Measurements from ENCODE around the gene NXNL1.
A peak's percentile ranks its signal among the peaks of the same experiment; 100 is the strongest.

NXNL1 gene

DNA sequence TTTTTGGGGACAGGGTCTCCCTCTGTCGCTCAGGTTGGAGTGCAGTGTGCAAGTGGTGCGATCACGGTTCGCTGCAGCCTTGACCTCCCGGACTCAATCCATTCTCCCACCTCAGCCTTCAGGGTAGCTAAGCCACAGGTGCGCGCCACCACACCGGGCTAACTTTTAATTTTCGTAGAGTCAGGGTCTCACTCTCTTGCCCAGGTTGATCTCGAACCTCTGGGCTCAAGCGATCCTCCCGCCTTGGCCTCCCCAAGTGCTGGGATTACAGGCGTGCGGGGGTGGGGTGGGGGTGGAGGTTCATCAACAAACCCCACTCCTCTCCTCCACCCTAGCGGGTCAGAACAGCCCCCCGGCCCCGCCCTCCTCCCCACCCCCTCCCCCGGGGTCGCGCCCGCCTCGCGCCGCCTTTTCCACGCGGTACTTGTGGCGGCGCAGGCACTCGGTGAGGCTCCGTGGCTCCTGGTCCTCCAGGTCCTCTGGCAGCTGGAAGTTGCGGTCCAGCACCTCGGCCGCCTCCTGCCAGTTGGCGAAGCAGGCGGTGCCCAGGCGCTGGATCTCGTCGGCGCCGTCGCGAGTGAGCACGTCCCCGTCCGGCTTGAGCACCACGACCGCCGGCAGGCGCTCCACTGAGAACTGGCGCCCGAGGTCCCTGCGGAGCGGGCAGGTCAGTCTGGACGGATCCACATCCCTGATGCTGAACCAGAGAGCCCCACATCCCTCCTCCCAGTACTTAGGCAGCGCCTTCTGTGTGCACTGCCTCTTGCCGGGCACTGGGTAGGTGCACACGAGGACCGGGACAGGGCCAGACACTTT is 5.2 kb downstream of the NXNL1 start:
- DNase-seq (ENCODE audit: low spot score) = no peak

DNA sequence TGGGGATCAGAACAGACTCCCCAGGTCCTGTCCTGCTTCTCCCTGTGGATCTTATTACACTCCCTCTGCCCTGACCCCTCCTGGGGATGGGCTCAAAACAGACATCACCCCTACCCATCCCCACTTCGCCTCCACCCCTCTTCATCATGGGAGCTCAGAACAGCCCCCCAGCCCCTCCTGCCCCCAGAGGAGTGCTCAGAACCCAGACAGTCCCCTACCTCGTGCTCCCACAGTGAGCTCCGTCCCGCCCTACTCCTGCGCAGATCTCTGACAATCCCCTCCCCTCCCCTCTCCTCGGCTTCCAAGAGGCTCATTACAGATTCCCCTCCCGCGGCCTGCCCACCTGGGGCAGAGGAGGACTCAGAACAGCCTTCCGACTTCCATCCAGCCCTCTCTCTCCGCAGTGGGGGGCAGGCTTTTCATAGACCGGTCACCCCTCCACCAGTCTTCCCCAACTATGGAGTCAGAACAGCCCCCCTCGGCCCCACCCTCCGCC is 6.1 kb downstream of the NXNL1 start:
- DNase-seq (ENCODE audit: low spot score) = no peak

DNA sequence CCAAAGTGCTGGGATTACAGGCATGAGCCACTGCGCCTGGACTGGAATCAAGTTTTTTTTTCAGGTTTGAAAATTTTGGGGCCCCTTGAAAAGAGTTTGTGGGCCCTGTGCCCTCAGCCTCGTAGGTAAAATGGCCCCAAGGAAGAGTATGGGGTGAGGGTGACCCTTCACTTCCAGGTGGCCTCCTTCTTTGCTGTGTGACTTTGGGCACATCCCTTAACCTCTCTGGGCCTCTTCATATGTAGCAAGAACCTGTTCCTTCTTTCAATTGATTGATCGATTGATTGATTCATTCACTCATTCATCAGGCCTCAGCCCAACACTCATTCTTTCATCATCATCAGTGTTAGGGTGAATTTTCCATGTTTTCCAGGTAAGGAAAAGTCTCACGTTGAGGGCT is 8.9 kb downstream of the NXNL1 start:
- no peak for DNase-seq (ENCODE audit: low spot score)

DNA sequence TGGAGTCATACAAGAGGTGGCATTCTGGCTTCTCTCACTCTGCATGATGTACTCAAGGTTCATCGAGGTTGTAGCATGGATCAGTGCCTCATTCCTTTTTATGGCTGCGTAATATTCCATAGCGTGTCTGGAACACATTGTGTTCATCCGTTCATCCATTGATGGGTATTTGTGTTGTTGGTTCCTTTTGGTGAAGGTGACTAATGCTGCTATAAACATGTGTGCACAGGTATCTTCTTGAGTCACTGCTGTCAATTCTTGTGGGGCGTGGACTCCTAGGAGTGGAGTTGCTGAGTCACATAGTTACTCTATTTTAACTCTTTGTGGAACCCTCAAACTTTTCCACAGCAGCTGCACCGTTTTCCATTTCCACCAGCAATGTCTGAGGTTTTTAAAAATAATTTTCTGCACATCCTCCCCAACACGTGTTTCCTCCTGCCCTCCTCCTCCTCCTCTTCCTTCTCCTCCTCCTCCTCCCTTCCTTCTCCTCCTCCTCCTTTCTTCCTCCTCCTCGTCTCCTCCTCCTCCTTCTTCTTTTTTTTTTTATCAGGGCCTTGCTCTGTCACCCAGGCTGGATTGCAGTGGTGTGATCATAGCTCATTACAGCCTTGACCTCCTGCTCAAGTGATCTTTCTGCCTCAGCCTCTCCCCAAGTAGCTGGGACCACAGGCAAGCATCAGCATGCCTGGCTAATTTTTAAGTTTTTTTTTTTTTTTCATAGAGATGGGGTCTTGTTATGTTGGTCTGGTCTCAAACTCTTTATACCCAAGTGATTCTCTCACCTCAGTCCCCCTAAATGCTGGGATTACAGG is 10.3 kb downstream of the NXNL1 start:
- no peak for DNase-seq (ENCODE audit: low spot score)

DNA sequence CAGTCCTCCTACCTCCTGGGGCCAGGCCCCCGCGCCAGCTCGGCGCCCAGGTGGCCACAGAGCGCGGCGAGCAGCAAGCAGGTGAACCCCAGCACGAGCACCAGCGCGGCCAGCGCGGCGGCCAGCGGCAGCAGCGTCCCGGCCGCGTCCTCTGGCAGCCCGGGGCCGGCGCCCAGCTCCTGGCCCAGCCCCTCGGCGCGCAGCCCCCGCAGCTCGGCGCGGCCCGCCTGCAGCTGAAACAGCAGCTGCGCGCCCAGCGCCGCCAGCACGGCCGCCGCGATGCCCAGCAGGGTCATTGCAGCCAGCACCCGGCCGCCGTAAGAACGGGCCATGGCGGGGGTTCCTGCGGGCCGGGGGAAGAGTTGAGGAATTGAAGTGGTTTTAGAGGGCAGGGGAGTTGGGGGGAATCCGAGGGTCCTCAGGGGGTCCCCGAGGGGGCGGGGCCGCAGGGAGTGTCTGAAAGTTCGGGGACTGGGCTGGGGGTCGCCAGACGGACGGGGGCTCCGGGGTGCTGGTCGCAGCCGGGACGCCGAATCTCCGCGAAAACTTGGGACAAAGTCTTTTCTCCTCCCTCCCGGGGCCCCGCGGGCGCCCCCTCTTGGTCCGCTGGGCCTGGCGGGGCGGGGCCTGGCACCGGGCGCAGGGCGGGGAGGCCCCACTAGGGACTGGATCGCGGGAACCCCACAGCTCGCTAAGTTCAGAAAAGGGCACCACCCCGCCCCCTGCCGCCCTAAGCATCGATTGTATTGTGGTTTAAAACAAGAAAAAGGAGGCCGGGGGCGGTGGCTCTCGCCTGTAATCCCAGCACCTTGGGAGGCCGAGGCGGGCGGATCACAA is 12.4 kb downstream of the NXNL1 start, which contains the start of gene TMEM221:
Gene TMEM221 (minus strand): TSS at position 538 of the 837 bp plus-strand sequence. CDS start 206 bp downstream, at position 332.
- peak; percentile 76 for DNase-seq (ENCODE audit: low spot score)

DNA sequence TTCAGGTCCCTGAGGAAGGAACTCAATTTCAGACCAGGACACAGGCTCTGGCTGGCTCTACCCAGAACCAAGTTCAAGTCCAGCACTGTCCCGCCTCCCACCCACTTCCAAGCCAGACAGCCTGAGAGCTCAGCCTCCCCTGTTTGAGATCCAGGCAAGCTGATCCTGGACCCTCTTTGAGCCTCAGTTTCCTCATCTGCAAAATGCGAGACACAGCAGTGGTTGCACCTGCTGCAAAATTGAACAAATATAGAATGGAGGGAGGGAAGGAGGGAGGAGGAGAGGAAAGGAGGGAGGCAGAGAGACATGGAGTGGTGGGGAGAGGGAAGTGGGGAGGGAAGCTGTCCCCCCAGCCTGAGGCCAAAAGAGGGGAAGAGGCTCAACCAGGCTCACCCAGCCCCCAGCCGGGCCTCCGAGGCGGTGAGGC is 13.0 kb downstream of the NXNL1 start:
- no peak for DNase-seq (ENCODE audit: low spot score)

DNA sequence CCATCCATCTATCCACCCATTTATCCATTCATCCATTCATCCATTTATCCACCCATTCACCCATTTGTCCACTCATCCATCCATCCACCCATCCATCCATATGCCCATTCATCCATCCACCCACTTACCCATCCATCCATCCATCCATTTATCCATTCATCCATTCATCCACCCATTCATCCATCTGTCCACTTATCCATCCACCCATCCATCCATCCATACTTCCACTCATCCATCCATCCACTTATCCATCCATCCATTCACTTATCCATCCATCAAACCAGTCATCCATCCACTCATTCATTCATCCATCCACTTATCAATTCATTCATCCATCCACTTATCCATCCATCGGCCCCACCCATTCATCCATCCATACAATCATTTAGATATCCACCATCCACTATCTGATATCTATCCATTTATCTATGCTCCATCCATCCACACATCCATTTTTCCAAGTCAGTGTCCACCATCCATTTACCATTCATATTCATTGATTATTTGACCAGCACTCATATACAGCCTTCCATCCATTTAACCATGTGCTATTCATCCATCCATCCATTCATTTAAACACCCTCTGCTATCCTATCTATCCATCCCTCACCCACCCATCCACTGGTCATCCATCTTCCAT is 15.1 kb downstream of the NXNL1 start:
- no peak for DNase-seq (ENCODE audit: low spot score)

DNA sequence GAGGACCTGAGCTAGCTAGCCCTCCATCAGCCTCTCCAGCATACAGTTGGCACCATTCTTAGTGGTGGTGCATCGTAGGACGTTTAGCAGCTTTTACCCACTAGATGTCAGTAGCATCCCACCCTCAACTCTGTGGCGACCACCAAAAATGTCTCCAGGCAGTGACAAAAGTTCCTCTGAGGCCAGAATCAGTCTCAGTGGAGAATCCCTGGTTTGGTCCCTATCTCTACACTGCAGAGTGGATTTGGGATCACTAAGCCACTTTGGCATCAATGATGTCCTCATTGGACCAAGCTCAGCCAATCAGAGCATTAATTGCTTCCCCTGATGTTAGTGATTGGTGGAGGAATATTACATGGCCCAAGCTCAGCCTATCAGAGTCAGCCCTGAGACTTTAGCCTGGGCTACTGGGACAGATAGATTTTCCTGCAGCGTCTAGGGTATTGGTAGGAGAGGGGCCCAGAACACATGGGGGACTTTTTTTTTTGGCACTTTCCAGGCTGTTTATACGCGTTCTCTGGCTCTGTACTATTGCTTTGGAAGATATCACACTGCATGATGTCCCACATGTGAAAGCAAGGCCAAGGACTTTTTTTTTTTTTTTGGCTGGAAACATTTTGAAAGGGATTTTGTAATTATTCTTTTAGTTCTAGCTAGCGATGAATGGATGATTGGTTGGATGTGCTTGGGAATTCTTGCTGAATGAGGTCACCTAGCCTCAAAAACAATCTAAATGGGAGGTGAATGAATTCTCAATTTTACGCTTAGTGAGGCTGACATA is 19.3 kb downstream of the NXNL1 start:
- no peak for DNase-seq (ENCODE audit: low spot score)

DNA sequence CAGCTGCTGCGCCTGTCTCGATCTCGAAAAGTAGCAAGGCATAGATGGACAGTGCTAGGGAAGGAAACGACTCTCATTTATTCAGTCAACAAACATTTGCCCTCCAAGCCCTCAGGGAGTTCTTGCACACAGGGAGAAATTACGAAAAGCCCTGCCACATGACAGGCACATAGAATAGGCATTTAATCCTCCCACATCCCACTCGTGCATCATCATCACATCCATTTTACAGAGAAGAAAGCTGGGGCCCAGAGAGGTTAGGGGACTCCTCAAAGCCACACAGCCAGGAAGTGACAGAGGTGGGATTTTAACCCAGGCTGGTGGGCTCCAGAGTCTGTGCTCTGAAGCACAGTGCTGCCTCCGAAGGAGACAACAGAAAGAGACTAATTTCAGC is 23.9 kb downstream of the NXNL1 start:
- no peak for DNase-seq (ENCODE audit: low spot score)

DNA sequence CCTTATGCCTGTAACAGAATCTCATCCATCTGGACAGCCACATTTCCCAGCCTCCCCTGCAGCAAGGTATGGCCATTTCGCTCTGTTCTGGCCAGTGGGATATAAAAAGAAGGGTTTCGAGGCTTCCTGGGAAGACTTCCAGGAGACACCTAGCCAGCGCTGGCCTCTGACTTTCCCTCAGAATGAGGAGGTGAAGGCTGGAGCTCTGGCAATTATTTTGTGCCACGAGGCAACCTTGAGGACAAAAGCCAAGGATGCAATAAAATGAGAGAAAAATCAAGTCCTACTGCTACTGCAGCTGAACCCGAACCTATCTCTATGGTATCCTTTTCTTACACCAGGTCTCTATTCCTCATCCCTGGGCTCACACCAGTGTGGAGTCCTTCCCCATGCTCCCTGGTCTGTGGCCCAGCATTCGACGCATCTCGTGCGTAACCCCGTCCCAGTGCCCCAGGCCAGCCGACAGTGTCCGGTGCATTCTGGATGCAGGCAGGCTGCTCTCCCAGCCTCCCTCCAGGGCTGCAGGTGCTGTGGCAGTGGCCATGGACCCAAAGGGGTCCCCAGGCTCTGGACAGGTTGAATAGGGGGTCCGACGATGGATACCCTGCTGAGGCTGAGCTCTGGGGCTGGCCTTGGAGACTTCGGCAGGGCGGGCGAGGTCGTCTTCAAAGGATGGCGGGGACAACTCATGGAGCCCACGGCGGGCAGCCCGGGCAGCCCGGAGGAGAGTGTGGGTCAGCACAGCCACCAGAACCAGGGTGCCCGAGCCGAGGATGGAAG is 24.4 kb downstream of the NXNL1 start:
- DNase-seq (ENCODE audit: low spot score) = no peak

DNA sequence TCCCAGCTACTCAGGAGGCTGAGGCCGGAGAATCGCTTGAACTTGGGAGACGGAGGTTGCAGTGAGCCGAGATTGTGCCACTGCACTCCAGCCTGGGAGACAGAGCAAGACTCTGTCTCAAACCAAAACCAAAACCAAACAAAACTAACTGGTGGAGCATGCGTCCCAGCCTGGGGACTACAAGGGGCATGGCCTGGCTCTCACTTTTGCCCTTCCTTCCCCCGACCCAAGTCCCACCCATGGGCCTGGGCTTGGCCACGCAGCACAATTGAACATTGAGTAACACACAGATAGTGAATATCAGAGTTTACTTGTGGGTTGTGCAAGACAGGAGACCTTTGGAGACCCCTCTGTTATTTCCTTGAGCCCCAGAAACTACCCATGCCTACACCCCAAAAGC is 25.5 kb downstream of the NXNL1 start:
- DNase-seq (ENCODE audit: low spot score) = no peak

DNA sequence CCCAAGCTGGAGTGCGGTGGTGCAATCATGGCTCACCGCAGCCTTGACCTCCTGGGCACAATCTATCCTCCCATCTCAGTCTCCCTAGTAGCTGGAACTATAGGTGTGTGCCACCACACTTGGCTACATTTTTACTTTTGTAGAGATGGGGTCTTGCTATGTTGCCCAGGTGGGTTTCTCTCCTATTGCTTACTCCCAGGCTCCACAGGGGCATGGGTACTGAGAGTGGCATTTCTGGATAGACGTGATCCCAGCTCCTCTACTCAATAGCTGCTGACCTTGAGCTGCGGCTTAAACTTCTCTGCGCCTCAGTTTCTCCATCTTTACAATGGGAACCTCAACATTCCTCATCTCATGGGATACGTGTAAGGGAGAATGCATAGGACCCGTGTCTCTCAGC is 29.3 kb downstream of the NXNL1 start:
- DNase-seq (ENCODE audit: low spot score) = no peak

DNA sequence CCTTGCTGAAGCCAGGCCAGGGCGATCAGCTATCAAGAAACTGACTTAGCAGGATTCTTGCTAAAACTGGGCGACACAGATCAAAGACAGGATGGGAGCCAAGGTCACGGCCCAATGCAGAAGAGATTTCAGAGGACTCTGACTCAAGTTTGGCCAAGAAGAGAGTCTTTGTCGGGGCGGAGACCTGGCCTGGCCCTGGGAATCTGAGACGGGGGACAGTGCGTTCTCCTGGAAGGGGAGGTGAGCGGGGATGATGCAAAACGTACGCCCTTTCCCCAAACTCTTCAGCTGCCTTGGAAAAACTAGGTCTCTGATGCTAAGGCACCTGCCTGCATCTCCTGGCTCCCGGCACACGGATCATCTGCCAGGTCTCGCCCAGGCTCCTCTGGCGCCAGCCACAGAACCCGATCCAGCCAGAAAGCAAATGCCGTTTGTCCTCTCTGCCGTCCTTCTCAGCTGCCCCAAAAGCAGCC is 31.0 kb downstream of the NXNL1 start:
- DNase-seq (ENCODE audit: low spot score) = no peak

DNA sequence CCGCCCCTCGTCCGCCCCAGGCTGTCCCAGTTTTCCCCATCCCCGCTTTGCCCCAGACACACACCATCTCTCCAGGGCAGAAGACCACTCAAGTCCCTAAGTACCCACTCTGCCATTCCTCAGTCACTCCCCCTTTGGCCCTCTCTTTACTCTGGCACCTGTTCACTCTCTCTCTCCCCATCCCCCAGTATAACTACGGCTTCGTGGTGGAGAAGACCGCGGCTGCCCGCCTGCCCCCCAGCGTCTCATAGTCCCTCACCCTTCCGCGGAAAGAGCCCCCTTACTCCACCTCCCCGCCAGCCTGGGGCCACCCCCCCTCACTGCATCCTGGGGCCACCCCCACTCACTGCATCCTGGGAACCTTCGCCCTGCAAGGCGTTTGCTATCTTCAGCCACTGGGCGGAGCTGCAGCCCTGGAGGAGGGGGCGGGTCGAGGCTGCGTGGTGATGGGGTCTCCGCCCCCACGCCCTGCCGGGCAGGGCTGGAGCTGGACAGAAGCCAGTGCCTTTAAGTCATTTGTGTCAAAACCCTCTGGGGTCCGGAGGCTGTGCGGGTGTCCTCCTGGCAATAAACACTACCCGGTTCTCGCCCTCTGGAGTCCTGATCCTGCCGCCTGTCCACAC is 35.9 kb downstream of the NXNL1 start:
- DNase-seq (ENCODE audit: low spot score) = no peak

DNA sequence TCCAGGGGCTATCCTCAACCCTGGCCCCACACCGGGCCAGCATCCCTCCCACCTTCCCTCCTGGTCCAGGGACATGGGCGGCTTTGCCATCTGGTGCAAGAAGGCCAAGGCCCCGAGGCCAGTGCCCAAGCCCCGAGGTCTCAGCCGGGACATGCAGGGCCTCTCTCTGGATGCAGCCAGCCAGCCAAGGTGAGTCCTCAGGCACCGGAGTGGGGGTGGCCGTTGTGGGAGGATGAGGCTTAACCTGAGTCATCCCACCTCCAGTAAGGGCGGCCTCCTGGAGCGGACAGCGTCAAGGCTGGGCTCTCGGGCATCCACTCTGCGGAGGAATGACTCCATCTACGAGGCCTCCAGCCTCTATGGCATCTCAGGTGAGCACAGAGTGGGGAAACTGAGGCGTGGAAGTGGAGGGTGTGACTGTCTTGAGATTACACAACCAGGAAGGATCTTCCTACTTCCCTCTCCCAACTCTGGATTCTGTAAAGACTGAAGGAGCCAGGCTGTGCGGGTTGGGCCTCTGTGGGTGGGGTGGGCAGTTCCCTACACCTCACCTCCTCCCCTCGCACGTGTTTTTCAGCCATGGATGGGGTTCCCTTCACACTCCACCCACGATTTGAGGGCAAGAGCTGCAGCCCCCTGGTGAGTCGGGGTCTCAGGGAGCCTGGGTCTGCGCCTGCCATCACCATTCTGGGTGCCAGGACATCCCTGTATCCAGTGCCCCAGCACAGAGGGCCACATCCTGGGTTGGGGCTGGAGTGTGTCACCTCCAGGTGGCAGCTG is 37.1 kb downstream of the NXNL1 start:
- DNase-seq (ENCODE audit: low spot score) = no peak

DNA sequence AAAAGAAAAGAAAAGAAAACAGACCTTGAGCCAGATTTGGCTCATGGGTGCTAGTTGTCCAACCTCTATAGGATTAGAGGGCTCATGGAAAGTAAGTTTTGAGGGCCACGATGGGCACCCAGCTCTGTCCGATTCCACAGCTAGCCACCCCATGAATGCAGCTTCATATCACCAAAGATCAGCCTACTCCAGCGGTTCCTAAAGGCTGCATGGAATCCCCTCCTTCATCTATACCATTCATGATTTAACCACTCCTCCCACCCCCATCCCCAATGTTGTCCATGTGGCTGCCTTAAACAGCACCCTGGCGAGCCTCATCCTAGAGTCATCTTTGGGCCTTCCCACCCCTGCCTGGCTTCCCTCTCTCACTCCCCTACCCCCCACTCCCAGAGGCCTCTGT is 38.8 kb downstream of the NXNL1 start:
- DNase-seq (ENCODE audit: low spot score) = no peak

DNA sequence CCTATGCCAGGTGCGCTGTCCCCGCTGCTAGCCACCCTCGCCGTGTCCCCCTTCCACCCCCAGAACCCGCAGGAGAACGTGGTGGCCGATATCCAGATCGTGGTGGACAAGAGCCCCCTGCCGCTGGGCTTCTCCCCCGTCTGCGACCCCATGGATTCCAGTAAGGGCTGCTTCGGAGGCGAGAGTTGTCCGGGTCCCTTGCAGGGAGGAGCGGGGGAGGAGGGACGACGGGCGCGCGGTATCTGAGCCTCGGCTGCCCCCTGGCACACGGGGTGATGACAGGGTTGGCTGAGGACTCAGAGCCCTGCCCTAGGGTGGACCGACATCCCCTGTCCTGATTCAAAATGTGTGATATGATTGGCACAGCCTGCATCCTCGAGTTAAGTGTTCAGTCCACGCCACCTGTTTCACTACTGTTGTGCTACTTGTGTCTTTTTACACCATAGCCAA is 40.2 kb downstream of the NXNL1 start:
- no peak for DNase-seq (ENCODE audit: low spot score)
